Neural progenitor cell (in vitro differentiated cells): Measurements from ENCODE around the gene CDX2.

Experiments
- CTCF ChIP-seq: fragments of 200-600 bp; sonication (generic); IDR thresholded peaks from 2 replicates; pipeline ENCODE4 v1.5.1; 2017; ENCODE audit warnings: antibody characterized with exemption, mild to moderate bottlenecking
- EZH2 ChIP-seq: fragments of 200-600 bp; sonication (generic); IDR thresholded peaks from 2 replicates; pipeline ENCODE4 v1.6.1; 2017; ENCODE audit warnings: antibody characterized with exemption, mild to moderate bottlenecking, moderate library complexity

DNA sequence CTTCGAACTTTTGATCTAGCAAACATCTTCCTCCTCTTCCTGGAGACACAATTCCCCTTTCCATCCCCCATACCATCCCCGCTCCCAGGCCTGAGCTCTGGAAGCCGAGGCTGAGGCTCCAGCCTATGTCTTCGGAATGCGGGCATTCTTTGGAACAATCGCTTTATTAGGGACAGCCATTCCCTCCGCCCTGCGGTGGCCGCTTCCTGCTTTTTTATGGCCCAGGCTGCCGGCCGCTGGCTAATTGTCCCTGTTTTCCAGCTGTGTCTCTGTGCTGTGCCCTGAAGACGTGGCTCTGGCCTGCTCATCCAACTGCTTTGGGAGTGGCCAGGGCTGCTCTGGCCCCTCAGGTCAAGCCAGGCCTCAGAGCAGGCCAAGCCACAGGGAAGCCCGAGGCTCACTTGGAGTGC lies 2.1 kb upstream of the CDX2 start:
- TF ChIP-seq CTCF (no peak), EZH2 (no peak)
